T-helper 2 cell treated with Interferon-gamma antibody and Interleukin-4, amounts not matched to agents 100 ng/mL and 5 ng/mL, for 36 hours (primary cell): ENCODE results near the gene EEIG2. TPM values are rescaled to one million over a fixed set of nuclear protein-coding genes. Genes with fewer than 3 reads are reported as not detected.

Experiments used
- intact Hi-C: fragments of 100-400 bp; cut with micrococcal nuclease; formaldehyde crosslinking; loops from one replicate; pipeline ENCODE4 v1.15.1; 2023
- total RNA-seq: library from RNA; stranded (reverse); gene quantifications from 2 replicates; pipeline ENCODE4 v1.2.3, GENCODE V29; 2022

EEIG2 gene
- total RNA-seq, 1 donor from 2014 or later: 14.0 TPM

DNA sequence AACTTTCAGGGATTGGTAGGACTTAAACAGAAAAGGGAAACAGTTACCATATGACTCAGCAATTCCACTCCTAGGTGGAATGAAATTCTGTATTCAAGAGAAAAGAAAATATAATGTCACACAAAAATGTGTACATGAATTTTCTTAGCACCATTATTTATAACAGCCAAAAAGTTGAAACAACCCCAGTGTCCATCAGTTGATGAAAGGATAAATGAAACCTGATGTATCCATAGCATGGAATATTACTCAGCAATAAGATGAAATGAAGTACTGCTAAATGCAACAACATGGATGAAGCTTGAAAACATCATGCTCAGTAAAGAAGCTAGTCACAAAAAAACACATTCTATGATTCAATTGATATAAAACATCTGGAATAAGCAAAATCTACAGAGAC lies 15.5 kb downstream of the EEIG2 start:
- intact Hi-C loops: no loop called here

DNA sequence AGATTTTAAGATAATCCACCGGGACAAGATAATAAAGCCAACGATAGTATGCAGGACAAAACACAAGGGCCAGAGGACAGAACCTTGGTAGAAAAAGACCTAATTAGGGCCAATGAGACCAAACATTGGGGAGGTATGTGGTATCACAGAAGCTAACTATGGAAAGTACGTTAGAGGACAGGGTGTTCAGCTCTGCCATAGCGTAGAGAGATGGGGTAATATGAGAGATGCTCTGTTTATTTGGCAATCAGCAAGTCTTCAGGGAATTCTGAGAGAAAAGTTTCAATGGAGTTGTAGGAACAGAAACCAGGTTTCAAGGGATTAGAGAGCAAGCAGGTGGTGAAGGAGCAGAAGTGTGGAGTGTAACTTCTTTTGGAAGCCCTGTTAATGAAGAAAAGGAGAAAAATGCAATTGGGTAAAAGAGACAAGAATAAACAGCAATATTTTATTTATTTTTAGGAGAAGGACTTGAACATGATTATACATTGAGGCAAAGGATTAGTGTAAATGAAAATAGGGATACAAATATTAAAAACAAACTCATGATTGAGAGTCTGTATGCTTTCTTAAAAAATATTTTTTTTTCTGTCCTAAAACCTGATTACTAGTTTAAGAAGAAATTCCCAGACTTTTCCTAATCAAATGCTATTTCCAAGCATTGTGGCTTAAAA lies 24.0 kb downstream of the EEIG2 start:
- intact Hi-C loops: no loop called here

- intact Hi-C loops: no loop called here
Observed at GRCh38 chr1:108584428-108584856, 24.5 kb downstream of the EEIG2 start.

DNA sequence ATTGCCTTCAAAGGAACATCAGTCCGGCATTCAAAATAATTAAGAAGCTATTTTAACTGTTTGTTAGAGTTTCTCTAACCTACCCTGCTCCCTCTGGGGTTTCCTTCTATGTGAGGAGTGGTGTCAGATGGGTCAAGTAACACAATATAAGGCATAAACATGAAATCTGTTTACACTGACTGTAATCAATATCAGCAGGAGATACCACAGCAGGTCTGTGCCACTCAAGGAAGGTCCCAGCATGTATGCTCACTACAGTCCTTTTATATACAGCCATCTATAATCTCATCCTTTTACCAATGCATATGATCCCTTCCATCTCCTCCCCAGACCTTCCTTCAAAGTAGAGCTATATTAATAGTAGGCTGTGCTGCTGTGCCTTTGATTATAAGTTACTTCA lies 25.4 kb downstream of the EEIG2 start:
- intact Hi-C loops: no loop called here

DNA sequence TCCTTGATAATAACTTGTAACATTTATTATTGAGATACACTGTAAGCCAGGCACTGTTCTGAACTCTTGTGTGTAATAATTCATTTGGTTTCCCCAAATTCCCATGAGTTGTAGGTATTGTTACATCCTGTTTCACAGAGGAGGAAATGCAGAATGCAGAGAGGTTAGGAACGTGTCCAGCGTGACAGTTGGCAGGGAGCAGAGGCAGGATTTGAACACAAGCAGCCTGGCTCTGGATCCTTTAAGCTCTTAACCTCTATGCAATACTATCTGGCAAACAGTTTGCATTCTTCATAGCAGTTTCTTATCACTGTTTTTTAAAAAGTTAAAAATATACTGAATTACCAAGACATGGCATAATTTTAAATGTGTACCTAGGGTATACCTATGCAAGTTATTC lies 30.5 kb downstream of the EEIG2 start:
- intact Hi-C loops: loop anchor here (2.0 to 5.0 kb wide), 2 partner anchors 102 to 157 kb away; partner anchors contain the start of genes PRPF38B and STXBP3

DNA sequence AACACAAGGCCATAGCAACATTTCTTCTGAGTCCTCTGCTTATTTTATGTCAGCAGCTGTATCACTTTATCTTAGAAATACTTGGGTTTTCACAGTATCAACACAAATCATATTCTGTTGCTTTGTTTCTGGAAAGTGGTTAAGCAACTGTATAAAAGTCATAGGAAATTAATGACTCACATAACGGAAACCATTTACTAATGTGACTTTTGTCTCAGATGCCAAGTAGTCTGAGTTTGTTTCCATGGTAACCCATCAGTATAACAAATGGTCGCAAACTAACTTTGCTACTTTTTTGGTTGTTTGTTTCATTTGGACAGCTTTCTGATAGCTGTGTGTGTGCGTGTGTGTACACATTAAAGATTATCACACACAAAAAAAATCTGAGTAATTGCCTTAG lies 31.1 kb downstream of the EEIG2 start:
- intact Hi-C loops: loop anchor here (1.0 to 5.0 kb wide), 4 partner anchors 30 to 156 kb away; partner anchors contain the start of genes PRPF38B and STXBP3

DNA sequence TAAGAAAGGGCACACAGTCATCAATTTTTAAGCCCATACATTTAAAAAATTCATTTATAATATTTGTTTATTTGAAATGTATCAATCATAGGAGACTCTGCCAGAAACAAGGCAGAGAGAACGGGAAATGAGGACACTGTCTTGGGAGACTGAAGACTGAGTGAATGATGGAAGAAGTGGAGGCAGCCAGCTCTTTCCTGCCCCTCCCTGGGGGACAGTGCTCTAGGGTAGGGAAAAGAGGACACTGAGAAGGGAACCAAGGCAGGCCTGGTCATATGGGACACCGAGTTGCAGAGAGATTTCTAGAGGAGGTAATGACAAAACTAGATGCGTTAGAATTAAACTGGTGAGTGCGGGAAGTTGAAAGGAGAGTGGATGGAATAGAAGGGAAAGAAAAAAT lies 31.6 kb downstream of the EEIG2 start:
- intact Hi-C loops: loop anchor here (1.0 to 5.0 kb wide), 4 partner anchors 30 to 156 kb away; partner anchors contain the start of genes PRPF38B and STXBP3

DNA sequence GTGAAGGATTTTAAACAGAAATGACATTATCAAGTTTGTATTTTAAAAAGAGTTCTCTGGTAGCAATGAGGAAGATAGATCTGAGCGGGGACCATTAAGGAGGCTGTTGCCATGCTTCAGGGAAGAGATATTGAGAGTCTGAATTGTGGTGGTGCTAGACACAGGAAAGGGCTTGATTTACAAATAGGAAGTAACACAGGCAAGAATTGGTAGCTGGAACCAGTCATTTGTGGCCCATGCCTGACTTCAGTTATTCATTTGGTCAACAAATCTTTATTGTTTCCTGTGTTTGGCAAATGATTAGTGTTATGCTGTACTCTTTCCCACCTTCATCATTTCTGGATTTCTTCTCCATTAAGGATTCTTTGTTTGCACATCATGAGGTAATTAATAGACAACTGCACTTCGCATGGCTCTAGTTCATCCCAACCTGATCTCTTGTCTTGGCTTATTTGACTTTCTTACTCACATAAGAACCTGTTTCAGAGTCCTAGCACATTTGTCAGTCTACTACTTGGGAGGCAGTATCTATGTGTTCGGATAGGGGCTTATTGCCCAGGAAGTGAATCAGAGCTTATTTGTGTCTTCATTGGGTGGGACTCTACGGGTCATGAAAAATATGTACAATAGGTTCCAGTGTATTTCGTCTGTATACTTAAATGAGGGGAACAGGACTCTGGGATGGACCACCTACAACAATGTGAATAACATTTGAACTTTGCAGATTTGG lies 32.3 kb downstream of the EEIG2 start:
- intact Hi-C loops: loop anchor here (5.0 kb wide), 1 partner anchor 155 kb away; the partner anchor contains the start of gene STXBP3

GRCh38 chr1:108593448-108593847 lies 33.5 kb downstream of the EEIG2 start:
- intact Hi-C loops: loop anchor here (5.0 kb wide), 1 partner anchor 154 kb away; the partner anchor contains the start of gene STXBP3

GRCh38 chr1:108595507-108595906 lies 35.6 kb downstream of the EEIG2 start:
- intact Hi-C loops: no loop called here

DNA sequence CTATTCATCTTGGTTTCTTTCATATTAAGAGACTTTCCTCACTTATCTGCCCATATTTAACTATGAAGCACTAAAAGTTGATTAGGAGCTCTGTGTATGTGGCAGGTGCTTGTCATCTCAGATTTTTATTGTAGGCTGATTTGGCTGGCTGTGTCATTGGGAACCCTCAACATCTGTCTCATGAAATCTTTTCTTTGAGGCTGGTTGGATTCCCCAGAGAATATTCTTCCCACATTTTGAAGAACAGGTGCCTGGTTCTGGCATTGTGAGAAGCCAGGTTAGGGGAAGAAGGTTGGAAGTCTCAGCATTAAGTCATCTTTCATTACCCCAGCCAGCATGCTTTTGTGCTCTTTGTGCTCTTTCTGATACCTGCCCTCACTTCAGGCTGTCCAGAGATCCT lies 37.1 kb downstream of the EEIG2 start:
- intact Hi-C loops: no loop called here

DNA sequence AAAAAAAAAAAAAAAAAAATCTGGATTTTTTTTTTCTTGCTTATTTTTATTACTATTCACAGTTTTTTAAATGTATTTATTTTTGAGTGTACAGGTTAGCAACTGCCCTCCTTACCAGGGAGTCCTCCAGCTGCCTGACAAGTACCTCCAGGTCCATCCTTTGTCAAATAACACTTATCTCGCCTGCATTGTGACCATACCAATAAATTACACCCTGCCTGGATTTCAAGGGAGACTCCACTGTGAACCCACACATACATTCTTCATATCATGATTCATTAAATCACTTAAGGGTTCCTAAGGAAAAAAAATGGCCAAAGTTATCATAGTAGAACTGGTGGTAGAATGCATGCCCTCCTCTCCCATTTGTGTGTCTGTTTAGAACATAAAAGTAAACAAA lies 38.4 kb downstream of the EEIG2 start:
- intact Hi-C loops: no loop called here

- intact Hi-C loops: no loop called here
Observed at GRCh38 chr1:108600504-108600903, 40.6 kb downstream of the EEIG2 start.

DNA sequence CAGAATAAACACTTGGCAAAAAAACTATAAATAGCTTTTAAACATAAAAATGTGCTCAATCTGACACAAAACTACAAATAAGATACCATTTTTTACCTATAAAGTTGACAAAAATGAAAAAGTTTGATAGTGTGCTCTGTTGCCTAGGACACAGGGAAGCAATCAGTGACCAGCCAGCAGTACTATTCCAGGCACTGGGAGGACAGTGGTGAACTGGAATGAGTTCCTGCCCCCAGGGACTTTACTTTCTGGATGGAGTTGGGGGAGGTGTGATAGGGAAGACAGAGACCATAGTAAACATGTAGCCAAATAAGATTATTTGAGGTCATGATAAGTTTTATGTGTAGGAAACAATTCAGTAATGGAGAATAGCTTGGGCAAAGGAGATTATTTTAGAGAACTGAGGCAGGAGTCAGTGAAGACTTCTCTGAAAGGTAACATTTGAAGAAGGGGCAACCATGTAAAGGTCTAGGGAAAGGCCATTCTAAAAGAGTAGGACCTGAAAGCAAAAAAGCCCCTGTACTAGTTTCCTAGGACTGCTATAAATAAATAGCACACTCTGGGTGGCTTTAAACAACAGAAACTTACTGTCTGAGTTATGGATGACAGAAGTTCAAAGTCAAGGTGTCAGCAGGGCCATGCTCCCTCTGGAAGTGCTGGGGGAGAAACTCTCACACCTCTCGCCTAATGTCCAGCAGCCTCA lies 42.0 kb downstream of the EEIG2 start:
- intact Hi-C loops: no loop called here

GRCh38 chr1:108605633-108606032 lies 45.7 kb downstream of the EEIG2 start:
- intact Hi-C loops: no loop called here

DNA sequence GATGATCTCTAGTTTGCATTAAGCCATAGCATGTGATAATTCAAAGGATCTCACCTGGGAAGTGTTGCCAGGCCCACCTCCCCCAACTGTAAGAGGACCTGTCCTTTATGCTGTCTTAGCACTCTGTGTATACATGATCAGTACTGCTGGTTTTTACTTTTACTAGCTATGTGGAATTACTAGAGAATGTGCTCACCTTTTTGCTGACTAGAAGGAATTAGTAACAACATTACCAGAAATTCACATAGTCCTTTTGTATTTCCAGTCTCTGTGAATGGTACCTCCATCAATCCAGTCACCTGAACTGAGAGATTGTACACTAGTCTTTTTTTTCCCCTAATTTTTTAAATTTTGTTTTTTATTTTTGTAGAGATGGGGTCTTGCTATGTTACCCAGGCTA lies 46.6 kb downstream of the EEIG2 start:
- intact Hi-C loops: no loop called here

DNA sequence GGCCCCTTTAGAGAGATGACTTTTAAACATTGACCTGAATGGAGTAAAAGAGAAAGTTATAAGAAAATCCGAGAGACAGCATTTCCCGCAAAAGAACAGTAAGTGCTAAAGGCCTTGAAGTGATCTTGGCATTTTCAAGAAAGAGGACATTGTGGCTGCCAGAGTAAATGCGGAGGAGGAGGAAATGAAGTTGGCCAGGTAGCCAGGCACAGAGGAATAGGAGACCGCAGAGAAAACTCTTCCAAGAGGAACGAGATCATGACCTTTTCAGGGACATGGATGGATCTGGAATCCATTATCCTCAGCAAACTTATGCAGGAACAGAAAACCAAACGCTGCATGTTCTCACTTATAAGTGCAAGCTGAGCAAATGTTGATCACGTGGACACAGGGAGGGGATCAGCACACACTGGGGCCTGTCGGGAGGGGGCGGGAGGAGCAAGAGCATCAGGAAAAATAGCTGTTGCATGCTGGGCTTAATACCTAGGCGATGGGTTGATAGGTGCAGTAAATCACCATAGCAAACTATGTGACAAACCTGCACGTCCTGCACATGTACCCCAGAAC lies 49.7 kb downstream of the EEIG2 start:
- intact Hi-C loops: no loop called here
